GM06990 (cell line): ENCODE data around the gene MAML3.

ENCODE experiments used
- DNase-seq: peaks from one replicate; pipeline ENCODE4 v3.0.0-alpha.2; 2011; ENCODE audit not compliant: insufficient read length; ENCODE audit errors: extremely low read depth
- H3K27me3 ChIP-seq: replicated peaks from 2 replicates; pipeline ENCODE4 v1.6.0; 2011; ENCODE audit warnings: low read length; ENCODE audit not compliant: control insufficient read depth, insufficient read depth
- H3K36me3 ChIP-seq: 2 replicates; pipeline ENCODE4 v1.5.1; 2011; ENCODE audit warnings: low read length; ENCODE audit not compliant: control insufficient read depth, insufficient read depth
- H3K4me3 ChIP-seq: replicated peaks from 2 replicates; pipeline ENCODE4 v1.5.1; 2011; ENCODE audit warnings: low read depth, mild to moderate bottlenecking, control low read depth, low read length
- TF ChIP-seq, protein P1 (sequence below): IDR thresholded peaks from 2 replicates; pipeline ENCODE4 v1.5.1; 2011; ENCODE audit warnings: low read length, control low read depth, mild to moderate bottlenecking, inconsistent platforms; ENCODE audit not compliant: insufficient read depth, poor library complexity, severe bottlenecking

The MAML3 gene

DNA sequence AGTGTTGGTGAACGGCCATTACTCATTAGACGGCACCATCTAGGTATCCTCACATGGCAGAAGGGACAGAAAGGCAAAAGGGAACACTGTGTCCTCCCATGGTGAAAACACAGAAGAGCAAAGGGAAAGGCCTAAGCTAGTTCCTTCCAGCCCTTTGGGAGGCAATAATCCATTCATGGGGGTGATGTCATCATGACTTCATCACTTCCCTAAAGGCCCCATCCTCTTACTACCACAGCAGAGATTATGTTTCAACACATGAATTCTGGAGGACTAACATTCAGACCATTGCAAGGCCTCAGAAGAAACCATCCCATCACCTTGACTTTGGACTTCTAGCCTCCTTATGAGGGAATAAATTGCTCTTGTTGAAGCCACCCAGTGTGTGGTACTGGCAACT lies 250.1 kb downstream of the MAML3 start:
- H3K4me3 ChIP-seq, result no peak overlapping the region
- no peaks in the 10 kb centered on the region for H3K27me3 ChIP-seq
- no peaks in the 10 kb centered on the region for H3K36me3 ChIP-seq
- TF ChIP-seq, protein P1, sequence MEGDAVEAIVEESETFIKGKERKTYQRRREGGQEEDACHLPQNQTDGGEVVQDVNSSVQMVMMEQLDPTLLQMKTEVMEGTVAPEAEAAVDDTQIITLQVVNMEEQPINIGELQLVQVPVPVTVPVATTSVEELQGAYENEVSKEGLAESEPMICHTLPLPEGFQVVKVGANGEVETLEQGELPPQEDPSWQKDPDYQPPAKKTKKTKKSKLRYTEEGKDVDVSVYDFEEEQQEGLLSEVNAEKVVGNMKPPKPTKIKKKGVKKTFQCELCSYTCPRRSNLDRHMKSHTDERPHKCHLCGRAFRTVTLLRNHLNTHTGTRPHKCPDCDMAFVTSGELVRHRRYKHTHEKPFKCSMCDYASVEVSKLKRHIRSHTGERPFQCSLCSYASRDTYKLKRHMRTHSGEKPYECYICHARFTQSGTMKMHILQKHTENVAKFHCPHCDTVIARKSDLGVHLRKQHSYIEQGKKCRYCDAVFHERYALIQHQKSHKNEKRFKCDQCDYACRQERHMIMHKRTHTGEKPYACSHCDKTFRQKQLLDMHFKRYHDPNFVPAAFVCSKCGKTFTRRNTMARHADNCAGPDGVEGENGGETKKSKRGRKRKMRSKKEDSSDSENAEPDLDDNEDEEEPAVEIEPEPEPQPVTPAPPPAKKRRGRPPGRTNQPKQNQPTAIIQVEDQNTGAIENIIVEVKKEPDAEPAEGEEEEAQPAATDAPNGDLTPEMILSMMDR, result no peak
- no peak for DNase-seq

DNA sequence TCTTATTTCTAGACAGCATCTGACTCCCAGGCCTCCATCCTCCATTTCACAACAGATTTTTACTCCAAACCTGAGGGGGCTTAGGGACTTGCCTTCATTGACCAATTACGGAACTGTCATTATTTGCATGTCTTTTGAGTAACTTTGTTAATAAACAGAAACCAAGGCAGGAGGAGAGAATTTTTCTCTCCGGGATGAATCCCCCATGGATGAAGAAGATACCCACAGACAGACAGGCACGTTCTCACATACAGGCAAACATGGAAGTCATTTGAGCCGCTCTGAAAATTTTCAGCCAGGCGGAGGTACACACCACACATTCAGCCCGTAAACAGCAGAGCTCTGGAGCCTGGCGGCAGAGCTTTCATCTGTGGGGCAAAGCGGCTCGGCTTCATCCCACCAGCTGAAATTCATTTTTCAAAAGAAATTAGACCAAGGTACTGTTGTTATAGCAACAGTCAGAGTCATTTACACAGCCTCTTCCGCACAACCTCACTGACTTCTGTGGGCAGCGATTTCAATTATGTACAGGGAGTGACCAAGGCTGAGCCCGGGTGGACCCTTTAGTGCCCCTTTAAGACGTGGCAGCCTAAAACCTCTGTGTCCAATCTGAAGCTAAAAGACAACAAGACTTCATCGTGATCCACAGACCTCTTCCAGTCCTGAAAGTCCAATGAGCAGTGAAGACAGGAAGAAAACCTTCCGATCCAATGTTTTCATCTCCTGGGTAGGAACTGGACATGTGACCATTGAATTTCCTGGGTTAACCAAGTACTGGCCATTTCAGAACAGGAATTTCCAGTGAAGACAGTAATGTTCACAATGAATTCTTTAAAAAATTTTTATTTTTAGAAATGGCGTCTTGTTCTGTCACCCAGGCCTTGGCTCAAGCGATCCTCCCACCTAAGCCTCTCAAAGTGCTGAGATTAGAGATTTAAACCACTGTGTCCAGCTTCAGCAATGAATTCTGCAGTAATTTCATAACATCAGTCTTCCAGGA lies 251.4 kb downstream of the MAML3 start:
- H3K36me3 ChIP-seq, result no peaks in the 10 kb centered on the region
- H3K27me3 ChIP-seq, result no peaks in the 10 kb centered on the region
- H3K4me3 ChIP-seq, result no peak overlapping the region
- no peak for DNase-seq
- TF ChIP-seq, protein P1, result no peak

DNA sequence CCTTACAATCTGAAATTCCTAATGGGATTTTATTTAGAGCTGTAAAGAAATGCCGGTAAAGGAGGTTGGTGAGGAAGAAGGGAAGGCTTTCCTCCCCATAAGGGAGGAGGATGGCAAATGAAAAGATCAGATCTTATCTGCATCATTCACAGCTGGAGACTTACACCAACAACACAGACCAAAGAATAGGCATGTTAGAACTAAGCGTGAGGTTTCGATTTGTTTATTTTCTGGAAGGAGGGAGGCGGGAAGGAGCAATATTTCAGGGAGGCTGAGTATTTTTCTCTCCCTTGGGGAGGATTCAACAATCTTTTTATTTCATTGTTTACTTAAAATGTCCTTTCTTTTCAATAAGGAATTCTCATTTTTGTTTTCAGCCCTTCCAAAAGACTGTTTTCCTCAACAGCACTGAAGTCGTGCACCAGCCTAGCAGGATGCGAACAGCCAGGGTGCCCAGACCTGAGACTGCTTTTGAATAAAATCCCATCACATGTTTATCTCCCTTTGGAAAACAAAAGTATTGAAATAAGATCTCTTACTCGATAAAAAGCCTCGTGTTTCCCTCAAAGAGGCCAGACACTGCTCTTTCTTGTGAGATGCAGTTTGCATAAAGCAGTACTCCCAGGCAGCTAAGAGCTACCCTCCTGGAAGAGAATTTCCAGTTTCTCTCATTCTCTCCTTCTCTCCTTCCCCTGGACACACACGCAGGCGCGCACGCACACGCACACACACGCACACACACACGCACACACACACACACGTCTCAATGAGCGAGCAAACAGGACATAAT lies 252.3 kb downstream of the MAML3 start:
- H3K4me3 ChIP-seq, result no peak overlapping the region
- DNase-seq, result no peak

DNA sequence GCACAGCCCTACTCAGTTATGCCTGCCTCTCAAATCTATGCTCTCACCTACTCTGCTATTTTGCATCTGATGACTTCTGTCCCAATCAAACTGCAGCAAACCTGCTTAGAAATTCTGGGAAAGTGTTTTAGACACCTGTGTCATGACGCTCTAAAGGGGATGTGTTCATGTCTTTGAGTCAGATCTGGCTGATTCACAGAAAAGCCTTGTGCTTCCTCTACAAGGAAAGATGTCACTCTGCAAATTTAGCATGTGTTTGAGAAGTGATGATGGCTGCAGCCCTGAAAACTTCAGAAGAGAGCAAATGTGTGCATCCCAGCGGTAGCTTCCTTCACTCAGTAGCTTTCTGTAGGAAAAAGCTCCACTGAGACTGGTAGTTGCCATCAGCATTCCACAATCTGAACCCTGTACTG lies 253.0 kb downstream of the MAML3 start:
- H3K36me3 ChIP-seq, result no peaks in the 10 kb centered on the region
- no peak for DNase-seq
- TF ChIP-seq, protein P1, result no peak
- no peak overlapping the region for H3K4me3 ChIP-seq
- no peaks in the 10 kb centered on the region for H3K27me3 ChIP-seq

More for the DNA sequence above, 252.3 kb downstream of the MAML3 start:
- TF ChIP-seq, protein P1, result no peak
- H3K27me3 ChIP-seq, result no peaks in the 10 kb centered on the region
- H3K36me3 ChIP-seq, result no peaks in the 10 kb centered on the region

DNA sequence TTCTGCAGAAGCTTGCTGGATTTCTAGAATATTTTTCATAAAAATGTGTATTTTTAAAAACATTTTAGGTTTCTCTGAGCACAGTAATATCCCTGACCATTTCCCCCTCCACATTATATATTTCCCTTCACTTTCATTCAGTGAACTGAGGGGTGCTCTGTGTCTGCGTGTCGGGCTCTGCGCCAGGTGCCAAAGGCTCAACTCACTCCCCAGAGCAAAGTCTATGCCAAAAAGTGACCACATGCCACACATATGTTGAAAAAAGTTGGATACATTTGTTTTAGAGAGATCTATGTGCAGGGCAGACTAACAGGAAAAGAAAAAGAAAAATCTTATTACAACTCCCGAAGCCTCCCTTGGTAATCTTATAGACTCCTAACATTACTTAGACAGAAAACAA lies 254.6 kb downstream of the MAML3 start:
- no peak overlapping the region for H3K4me3 ChIP-seq
- no peak for DNase-seq
- TF ChIP-seq, protein P1, result no peak
- H3K36me3 ChIP-seq, result no peaks in the 10 kb centered on the region
- no peaks in the 10 kb centered on the region for H3K27me3 ChIP-seq
